NT2/D1 (cell line): ENCODE results near the gene RDX.
"Not testable (repeated sequence)": the region's sequence is repeated elsewhere in the genome, so short reads cannot be mapped to it uniquely, and the experiment has no call there.

Experiments
- SUZ12 ChIP-seq: IDR thresholded peaks from 2 replicates; pipeline ENCODE4 v1.6.1; 2011; ENCODE audit not compliant: insufficient read length, insufficient read depth; ENCODE audit errors: extremely low read depth
- YY1 ChIP-seq: IDR thresholded peaks from 2 replicates; pipeline ENCODE4 v1.6.1; 2011; ENCODE audit not compliant: insufficient read length, insufficient read depth
- ZNF274 ChIP-seq: IDR thresholded peaks from 2 replicates; pipeline ENCODE4 v1.6.1; 2011; ENCODE audit warnings: mild to moderate bottlenecking, low read depth, low read length

DNA sequence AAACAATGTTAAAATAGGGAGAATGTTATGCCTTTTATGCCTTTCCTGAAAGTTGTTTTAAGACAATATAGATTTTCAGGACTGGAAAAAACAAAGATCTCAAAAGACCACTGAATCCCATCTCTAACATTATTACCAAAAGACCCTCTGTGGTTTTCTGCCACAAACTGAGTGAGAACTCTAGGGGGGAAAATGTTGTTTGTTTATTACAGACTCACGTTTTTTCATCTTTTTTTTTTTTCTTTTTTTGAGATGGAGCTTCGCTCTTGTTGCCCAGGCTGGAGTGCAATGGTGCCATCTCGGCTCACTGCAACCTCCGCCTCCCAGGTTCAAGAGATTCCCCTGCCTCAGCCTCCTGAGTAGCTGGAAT, 9.6 kb upstream of the RDX start:
- TF ChIP-seq ZNF274, SUZ12, YY1: not testable (repeated sequence)
